Renal cortical epithelial cell (primary cell): Measurements from ENCODE around the gene EXT2. TPM values are rescaled to one million over a fixed set of nuclear protein-coding genes. Genes with fewer than 3 reads are reported as not detected.

Experiments used
- DNase-seq: peaks from one replicate; pipeline ENCODE4 v3.0.0-alpha.2; 2011; ENCODE audit warnings: low read depth
- total RNA-seq: library from RNA; depleted of rRNA; stranded (reverse); fragments of >200 nt; gene quantifications from 2 replicates; pipeline ENCODE4 v1.2.3, GENCODE V29; 2014

Gene EXT2
- 124 and 129 TPM in 2 replicates for total RNA-seq

- DNase-seq = peak; percentile 55
Observed at GRCh38 chr11:44095506-44096359, at the start of gene EXT2. EXT2 (plus strand) TSS chr11:44095678; CDS start chr11:44107713, 12,035 bp downstream.

- peak; percentile 45 for DNase-seq
Observed at GRCh38 chr11:44046182-44046581, 49.3 kb upstream of the EXT2 start.

GRCh38 chr11:44047298-44047697 lies 48.2 kb upstream of the EXT2 start:
- no peak for DNase-seq

- no peak for DNase-seq
Observed at GRCh38 chr11:44047931-44048431, 47.5 kb upstream of the EXT2 start, which contains the start of gene ACCSL. ACCSL (plus strand) TSS chr11:44047981; CDS start chr11:44048037, 56 bp downstream.

DNA sequence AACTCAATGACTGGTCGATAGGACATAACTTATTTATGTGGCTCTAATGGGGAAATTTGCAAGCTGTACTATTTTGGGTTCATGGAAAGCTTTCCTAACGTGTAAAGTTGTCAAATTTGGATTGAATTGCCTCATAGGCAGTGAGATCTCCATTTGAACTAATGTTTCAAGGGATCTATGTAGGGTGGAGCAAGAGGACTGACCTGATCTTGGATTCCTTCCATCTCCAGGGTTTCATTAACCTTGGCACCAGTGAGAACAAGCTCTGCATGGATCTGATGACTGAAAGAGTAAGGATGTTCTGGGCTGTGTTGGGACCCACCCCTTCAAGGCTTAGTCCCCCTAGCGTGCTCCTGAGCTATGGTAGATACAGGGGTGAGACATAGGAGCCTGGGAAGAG lies 45.6 kb upstream of the EXT2 start:
- DNase-seq = no peak

- no peak for DNase-seq
Observed at GRCh38 chr11:44051171-44051570, 44.3 kb upstream of the EXT2 start.

DNA sequence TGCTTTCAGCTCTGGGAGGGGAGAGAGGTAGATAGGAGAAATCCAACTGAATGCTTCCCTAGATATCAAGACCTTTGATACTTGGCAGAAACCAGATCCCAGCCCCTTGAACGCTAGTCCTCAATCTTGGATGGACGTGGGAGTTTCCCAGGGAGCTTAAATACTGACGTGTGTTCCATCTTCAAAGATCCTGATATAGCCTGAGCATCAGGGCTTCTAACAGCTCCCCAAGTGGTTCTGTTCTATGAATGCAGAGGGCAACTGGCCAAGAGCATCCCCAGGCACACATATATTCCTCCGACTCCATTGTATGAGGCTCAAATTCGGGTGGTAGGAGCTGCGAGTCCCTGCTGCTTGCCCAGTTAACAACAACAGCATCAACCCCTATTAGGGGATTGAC lies 38.1 kb upstream of the EXT2 start:
- no peak for DNase-seq

GRCh38 chr11:44058275-44058674 lies 37.2 kb upstream of the EXT2 start:
- no peak for DNase-seq

GRCh38 chr11:44065161-44065661 lies 30.3 kb upstream of the EXT2 start:
- no peak for DNase-seq

GRCh38 chr11:44065841-44066731 lies 29.4 kb upstream of the EXT2 start, which contains the start of gene ACCS:
ACCS (plus strand) TSS chr11:44066270; CDS start chr11:44067628, 1,358 bp downstream.
- DNase-seq = peak; percentile 81

DNA sequence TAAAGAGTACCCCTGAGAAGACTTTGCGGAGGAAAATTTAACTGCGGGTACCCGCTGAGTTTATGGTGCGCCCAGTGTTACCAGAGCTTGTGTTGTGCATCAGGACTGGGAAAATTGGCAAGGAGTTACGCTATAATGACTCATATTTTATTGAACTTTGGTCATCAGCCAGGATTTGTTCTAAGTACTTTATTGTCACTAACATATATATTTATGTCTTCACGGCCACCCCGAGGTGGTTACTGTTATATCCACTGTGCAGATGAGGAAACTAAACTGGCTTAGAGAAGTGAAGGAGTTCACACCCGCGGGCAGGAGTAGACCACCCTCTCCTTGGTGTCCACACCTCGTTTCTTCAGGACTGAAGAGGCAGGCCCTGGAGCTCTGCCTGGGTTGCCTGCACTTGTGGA lies 28.7 kb upstream of the EXT2 start:
- DNase-seq = peak; percentile 65

DNA sequence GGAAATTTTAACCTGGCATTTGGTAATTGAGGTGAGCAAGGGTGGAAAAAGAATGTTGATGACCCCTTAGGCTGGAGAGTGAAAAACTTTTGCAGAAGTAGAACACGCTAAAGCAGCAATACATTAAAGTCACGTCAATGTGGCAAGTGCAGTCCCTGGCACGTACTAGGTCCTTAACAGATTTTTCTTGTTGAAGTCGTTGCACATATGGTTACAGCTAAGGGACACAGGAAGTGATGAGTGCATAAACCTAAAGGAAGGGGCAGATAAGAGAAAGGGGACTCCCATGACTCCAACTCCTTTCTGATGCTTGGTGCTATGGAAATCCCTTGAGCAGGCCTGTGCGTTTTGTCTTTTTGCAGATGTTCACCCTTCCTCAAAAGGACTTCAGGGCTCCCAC lies 28.2 kb upstream of the EXT2 start:
- DNase-seq = no peak

GRCh38 chr11:44068180-44068579 lies 27.3 kb upstream of the EXT2 start:
- DNase-seq = no peak

- DNase-seq = no peak
Observed at GRCh38 chr11:44071157-44071556, 24.3 kb upstream of the EXT2 start.

DNA sequence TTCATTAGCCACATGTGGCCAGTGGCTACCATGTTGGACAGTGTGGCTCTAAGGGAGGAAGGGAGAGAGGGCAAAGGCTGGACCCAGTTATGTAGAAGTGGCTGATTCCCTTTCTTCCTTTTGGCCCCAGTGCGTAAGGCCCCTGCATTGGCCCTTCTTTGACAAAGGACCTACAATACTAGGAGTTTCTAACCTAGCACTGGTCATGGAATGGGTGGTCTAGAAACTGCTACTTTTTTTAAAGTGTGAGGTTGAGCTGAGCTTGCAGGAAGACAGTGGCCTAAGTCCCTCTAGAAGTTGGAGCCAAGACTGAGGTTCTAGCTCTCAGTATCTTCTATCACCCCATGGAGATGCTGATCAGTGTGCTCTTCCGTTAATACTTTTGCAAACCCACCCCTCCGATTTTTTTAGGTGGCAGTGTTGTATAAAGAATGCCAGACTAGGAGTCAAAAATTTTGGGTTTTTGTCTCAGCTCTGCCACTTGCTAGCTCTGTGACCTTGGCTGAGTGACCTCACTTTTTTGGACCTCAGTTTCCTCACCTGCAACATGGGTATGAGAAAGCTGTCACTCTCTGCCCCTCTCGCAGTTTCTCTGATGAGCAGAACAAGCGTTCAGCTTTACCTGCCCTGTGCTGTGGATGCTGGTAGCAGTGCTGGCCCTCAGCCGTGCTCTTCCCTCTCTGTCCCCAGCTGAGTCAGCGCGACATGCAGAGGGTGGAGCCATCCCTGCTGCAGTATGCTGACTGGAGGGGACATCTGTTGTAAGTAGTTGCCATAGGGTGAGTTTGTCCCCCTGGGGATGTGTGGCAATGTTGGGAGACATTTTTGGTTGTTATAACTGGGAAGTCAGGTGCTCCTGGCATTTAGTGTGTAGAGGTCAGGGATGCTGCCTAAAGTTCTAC lies 22.5 kb upstream of the EXT2 start:
- no peak for DNase-seq

GRCh38 chr11:44078794-44079193 lies 16.7 kb upstream of the EXT2 start:
- no peak for DNase-seq

GRCh38 chr11:44079376-44079775 lies 16.1 kb upstream of the EXT2 start:
- DNase-seq = no peak

DNA sequence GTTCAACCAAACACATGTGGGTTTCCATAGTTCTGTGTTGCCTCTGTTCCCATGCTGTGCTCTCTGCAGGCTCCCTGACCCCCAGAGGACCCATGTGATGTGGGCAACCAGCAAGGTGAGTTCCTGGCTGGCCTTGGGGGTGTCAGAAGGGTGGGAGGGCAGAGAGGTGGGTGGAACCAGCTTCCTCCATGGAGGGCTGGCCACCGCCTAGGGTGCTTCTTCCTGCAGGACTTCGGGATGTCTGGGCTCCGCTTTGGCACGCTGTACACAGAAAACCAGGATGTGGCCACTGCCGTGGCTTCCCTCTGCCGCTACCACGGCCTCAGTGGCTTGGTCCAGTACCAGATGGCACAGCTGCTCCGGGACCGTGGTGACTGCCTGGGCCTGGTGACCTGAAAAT lies 14.5 kb upstream of the EXT2 start:
- no peak for DNase-seq

- no peak for DNase-seq
Observed at GRCh38 chr11:44082645-44083044, 12.8 kb upstream of the EXT2 start.

DNA sequence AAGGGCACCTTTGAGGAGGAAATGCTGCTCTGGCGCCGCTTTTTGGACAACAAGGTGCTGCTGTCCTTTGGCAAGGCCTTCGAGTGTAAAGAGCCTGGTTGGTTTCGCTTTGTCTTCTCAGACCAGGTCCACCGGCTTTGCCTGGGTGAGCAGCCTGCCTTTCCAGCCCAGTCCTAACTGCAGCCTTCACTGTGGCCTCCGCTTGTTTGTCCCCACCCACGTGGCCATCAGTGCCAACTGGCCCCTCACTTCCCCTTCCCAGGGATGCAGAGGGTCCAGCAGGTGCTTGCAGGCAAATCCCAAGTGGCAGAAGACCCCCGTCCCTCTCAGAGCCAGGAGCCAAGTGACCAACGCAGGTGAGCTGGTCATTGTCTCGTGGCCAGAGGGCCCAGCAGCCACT lies 12.0 kb upstream of the EXT2 start:
- no peak for DNase-seq

DNA sequence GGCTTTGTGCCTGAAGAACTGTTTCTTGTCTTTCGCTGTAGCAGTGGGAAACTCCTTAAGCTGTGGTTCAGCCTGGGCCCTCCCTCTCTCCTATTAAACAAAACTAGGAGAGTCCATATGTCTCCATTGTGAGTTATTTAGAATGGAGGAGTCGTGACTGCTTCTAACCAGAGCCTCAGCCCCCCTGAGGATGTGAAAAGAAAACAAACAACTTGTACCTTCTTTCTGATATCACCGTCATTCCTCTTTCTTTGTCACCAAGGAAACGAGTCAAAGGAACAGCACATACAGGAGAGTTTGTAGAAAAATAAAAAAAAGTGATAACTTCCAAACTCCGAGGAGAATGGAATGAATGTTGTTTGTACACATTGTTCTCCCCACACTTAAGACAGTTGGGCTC lies 11.6 kb upstream of the EXT2 start:
- DNase-seq = no peak
